NCI-H460 (cell line): ENCODE results near the gene CCAR1. TPM values are rescaled to one million over a fixed set of nuclear protein-coding genes. Genes with fewer than 3 reads are reported as not detected.
"Not testable (repeated sequence)": the region's sequence is repeated elsewhere in the genome, so short reads cannot be mapped to it uniquely, and the experiment has no call there.

Source experiments
- DNase-seq: peaks from one replicate; pipeline ENCODE4 v3.0.0-alpha.2; 2016; ENCODE audit warnings: low read depth; ENCODE audit errors: extremely low read depth
- total RNA-seq: library from RNA; depleted of rRNA; stranded (reverse); fragments of >200 nt; shearing (Covaris generic); gene quantifications from 2 replicates; pipeline ENCODE4 v1.2.3, GENCODE V29; 2014

Gene CCAR1
- total RNA-seq, 1 experiment from 2014 or later: 93.4 TPM

- no peak for DNase-seq
These were observed 35.2 kb downstream of the CCAR1 start for GRCh38 chr10:68756246-68756645.

DNA sequence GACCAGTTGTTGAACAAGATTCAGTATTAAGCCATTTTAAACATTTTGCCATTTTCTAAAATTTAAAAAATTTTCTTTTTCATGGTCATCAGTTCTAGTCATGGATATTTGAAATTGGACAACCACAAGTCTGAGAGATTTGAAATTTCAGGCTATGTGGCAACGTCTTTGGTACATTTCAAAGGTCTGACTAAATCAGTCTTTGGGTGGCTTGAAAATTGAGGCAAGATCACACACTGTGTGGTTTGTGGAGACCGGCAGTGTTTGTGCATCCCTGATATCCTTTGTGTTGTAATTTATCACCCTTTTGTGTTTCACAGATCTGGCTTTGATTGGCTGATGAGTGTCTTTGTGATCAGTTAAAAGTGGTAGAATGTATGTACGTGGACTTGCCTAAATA lies 35.7 kb downstream of the CCAR1 start:
- DNase-seq: no peak

- DNase-seq: no peak
These were observed 38.3 kb downstream of the CCAR1 start for GRCh38 chr10:68759223-68759863.

- no peak for DNase-seq
These were observed 38.9 kb downstream of the CCAR1 start for GRCh38 chr10:68759967-68760366.

- DNase-seq: not testable (repeated sequence)
These were observed 46.4 kb downstream of the CCAR1 start for GRCh38 chr10:68767407-68767806.

- no peak for DNase-seq
These were observed 60.9 kb downstream of the CCAR1 start for GRCh38 chr10:68781613-68782574.

DNA sequence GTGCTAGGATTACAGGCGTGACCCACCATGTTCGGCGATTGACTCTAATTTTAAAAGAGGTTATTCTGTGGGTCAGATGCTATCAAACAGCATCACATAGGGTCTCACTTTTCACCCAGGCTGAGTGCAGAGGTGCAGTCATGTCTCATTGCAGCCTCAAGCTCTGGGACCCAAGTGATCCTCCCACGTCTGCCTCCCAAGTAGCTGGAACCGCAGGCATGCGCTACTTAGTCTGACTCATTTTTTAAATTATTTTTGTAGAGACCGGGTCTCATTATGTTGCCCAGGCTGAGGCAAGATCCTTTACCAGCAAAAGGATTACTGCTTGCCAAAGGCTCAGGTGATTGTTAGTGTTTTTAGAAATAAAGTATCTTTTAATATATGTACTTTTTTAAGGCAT lies 63.4 kb downstream of the CCAR1 start:
- DNase-seq: no peak

- no peak for DNase-seq
These were observed 66.8 kb downstream of the CCAR1 start for GRCh38 chr10:68787813-68788212.

- no peak for DNase-seq
These were observed 69.4 kb downstream of the CCAR1 start for GRCh38 chr10:68790476-68790875.

- DNase-seq: no peak
These were observed 71.1 kb downstream of the CCAR1 start for GRCh38 chr10:68792115-68792514.

- DNase-seq: no peak
These were observed 75.0 kb downstream of the CCAR1 start for GRCh38 chr10:68795886-68796532.

- no peak for DNase-seq
These were observed 75.6 kb downstream of the CCAR1 start for GRCh38 chr10:68796605-68797004.

DNA sequence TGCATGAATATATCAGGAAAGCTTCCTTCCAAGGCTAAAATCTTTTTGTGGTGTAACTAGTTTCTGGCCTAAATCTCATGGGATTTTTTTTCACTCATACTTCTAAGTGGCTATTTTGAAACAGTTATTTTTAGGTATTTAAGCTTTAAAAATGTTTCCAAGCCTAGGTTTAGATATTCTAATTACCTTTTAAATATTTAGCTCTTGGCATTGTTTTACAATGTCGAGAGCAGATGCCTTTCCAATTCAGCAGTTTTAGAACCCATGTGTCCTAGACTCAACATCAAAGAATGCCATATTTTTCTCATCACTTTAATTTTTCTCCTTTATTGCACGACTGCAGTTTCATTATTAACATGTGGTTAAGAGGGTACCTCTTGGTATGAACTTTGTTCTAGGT lies 79.2 kb downstream of the CCAR1 start:
- no peak for DNase-seq

- no peak for DNase-seq
These were observed 83.7 kb downstream of the CCAR1 start for GRCh38 chr10:68804692-68805091.

GRCh38 chr10:68810830-68811229 lies 89.8 kb downstream of the CCAR1 start:
- not testable (repeated sequence) for DNase-seq

GRCh38 chr10:68811314-68812009 lies 90.4 kb downstream of the CCAR1 start:
- no peak for DNase-seq

DNA sequence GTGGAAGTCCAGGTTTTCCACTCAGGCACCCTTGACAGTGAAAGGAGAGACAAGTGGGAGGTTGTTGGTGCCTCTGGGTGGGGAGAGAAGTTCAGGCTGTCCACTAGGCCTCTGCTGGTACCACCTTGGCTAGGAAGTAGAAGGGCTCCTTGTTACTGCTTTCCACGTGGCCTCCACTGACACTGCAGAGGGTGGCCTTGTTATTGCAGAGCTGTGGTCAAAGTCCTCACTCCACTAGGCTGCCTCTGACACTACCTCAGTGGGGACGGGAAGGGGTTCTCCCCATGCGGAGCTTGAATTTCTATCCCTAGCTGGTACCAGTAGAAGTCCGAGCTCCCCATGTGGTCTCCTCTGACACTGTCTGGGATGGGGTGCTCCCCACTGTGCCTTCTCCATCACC lies 91.4 kb downstream of the CCAR1 start:
- DNase-seq: no peak

GRCh38 chr10:68813559-68813958 lies 92.5 kb downstream of the CCAR1 start:
- DNase-seq: no peak

DNA sequence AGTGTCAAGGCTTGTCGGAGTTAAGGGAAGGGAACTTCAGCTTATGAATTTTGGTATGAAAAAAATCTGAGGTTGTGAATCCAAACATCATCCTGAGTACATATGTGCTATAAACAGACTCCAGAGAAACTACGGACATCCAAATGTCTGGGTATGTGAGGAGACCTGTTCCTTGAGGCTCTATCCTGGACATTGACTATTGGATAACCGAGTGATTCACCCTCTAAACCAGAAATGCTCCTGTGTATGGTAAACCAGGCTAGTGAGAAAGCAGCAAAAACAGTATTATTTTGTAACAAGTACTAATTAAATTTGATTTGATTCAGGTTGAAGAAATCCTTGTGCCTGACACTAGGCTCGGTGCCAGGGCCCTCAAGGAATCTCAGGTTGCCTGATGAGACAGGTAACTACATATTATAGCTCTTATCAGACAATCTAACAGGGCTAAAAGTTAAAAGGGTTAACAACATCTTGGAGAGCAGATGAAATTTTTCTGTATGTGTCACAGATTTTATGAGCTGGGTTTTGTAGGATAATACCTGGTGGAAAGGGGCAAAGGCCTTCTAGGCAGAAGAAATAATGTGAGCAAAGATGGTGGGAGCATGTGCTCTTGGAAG lies 95.9 kb downstream of the CCAR1 start:
- no peak for DNase-seq

GRCh38 chr10:68820359-68820758 lies 99.3 kb downstream of the CCAR1 start:
- not testable (repeated sequence) for DNase-seq
